GM19035 (cell line): ENCODE results near the gene OR8D2.
"Not testable (repeated sequence)": the region's sequence is repeated elsewhere in the genome, so short reads cannot be mapped to it uniquely, and the experiment has no call there.

ENCODE experiments used
- ATAC-seq: cut with Tn5 transposase; IDR thresholded peaks from one replicate; pipeline ENCODE4 v1.9.1; 2021; ENCODE audit not compliant: unreplicated experiment

Gene OR8D2

GRCh38 chr11:124294687-124295086 lies 25.3 kb downstream of the OR8D2 start:
- ATAC-seq, result no peak

GRCh38 chr11:124285610-124286344 lies 34.2 kb downstream of the OR8D2 start:
- no peak for ATAC-seq

GRCh38 chr11:124278261-124278660 lies 41.7 kb downstream of the OR8D2 start:
- ATAC-seq, result no peak

- ATAC-seq, result no peak
These were observed 42.2 kb downstream of the OR8D2 start for GRCh38 chr11:124277804-124278203.

GRCh38 chr11:124277207-124277606 lies 42.8 kb downstream of the OR8D2 start:
- no peak for ATAC-seq

GRCh38 chr11:124276081-124276480 lies 43.9 kb downstream of the OR8D2 start:
- no peak for ATAC-seq

GRCh38 chr11:124274000-124274399 lies 46.0 kb downstream of the OR8D2 start:
- no peak for ATAC-seq

GRCh38 chr11:124270886-124271285 lies 49.1 kb downstream of the OR8D2 start:
- ATAC-seq, result not testable (repeated sequence)
